Measurements from ENCODE around the gene DNAJB11.

Gene DNAJB11

DNA sequence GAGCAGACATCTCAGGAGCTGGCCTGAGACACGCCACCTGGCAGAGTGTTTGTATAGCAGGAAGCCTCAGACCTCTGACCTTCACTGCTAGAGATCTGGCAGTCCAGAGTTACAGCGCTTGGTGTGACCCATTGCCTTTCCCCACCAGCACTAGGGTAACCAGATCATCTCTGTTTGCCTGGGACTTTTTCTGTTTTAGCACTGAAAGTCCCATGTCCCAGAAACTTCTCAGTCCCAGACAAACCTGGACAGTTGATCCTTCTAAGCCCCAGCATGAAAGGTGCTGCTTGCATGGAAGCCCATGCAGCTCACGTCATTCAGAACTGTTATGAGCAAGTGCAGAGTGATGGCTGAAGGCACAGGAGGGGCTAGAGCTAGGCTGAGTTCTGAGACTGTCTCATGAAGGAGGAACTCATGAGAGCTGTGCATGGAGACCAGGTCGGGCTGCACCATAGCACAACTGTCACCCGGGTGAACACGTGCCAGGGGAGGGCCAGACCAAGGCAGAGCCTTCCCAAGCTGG is 24.1 kb downstream of the DNAJB11 start:
- no CpG with 5 or more reads among the region's 6 CpGs for WGBS (ENCODE audit: insufficient coverage, insufficient read length)

DNA sequence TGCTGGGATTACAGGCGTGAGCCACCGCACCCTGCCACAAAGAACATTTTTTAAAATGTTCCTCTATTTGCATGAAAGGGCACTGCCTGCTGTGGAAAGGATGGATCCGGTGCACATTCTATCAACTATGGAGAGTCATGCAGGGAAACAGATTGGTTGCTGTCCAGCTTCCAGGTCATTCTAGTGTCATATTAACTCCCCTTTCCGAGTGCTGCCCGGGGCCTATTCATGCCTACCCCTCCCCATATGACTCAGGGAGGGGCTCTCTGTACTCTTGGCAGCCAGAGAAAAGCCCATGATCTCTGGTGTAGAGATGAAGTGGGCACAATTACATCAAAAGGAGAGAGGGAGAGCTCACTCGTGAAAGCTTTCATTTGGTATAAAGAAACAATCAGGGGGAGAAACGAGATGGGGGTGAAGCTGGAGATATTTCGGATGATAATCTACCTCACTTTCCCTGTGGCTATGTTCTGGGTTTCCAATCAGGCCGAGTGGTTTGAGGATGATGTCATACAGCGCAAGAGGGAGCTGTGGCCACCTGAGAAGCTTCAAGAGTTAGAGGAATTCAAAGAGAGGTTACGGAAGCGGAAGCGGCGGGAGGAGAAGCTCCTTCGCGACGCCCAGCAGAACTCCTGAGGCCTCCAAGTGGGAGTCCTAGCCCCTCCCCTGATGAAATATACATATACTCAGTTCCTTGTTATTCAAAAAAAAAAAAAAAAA is 26.2 kb downstream of the DNAJB11 start:
- Histone ChIP-seq H3K27ac (ENCODE audit: low read length) (no peak overlapping the region), H3K36me3 (ENCODE audit: control insufficient read depth, insufficient read depth, low read length) (no peaks in the 10 kb centered on the region), H3K27me3 (ENCODE audit: control insufficient read depth, insufficient read depth, low read length) (no peaks in the 10 kb centered on the region), H3K9me3 (ENCODE audit: control insufficient read depth, insufficient read depth, low read length) (no peaks in the 10 kb centered on the region), H3K4me1 (ENCODE audit: control insufficient read depth, insufficient read depth, low read length) (peaks cover 1% of the 10 kb centered on the region; the same call in 1 of the 2 replicates), H3K4me3 (ENCODE audit: low read length) (no peak overlapping the region)
- no CpG with 5 or more reads among the region's 17 CpGs for WGBS (ENCODE audit: insufficient coverage, insufficient read length)
- no peak for DNase-seq (ENCODE audit: low read depth, low spot score)

More for the DNA sequence above, 24.1 kb downstream of the DNAJB11 start:
- H3K4me3 ChIP-seq (ENCODE audit: low read length): no peak overlapping the region
- H3K27ac ChIP-seq (ENCODE audit: low read length): no peak overlapping the region
- no peaks in the 10 kb centered on the region for H3K9me3 ChIP-seq (ENCODE audit: control insufficient read depth, insufficient read depth, low read length)
- no peaks in the 10 kb centered on the region for H3K36me3 ChIP-seq (ENCODE audit: control insufficient read depth, insufficient read depth, low read length)
- H3K4me1 ChIP-seq (ENCODE audit: control insufficient read depth, insufficient read depth, low read length): peaks cover 1% of the 10 kb centered on the region; the same call in 1 of the 2 replicates
- H3K27me3 ChIP-seq (ENCODE audit: control insufficient read depth, insufficient read depth, low read length): no peaks in the 10 kb centered on the region
- DNase-seq (ENCODE audit: low read depth, low spot score): no peak

DNA sequence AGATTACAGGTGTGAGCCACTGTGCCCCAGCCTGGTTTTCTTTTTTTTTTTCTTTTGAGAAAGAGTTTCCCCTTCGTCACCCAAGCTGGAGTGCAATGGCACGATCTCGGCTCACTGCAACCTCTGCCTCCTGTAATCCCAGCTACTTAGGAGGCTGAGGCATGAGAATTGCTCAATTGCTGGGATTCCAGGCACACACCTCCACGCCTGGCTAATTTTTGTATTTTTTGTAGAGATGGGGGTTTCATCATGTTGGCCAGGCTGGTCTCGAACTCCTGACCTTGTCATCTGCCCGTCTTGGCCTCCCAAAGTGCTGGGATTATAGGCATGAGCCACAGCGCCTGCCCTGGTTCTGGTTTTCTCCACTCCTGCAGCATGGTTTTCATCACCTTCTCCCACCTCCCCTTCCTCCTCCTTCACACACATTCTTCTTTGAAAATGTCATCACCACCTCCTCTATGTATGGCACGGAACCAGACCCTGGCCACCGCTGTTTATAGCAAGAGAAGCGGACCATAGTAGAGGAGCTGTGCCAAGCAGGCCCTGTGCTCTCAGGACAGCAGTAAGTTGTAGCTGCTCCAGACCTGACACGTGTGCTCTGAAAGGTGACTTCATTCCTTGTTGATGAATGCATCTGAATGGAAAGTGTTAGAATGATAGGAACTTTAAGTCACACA is 27.7 kb downstream of the DNAJB11 start:
- Histone ChIP-seq H3K27ac (ENCODE audit: low read length) (no peak overlapping the region), H3K4me3 (ENCODE audit: low read length) (no peak overlapping the region), H3K27me3 (ENCODE audit: control insufficient read depth, insufficient read depth, low read length) (no peaks in the 10 kb centered on the region), H3K9me3 (ENCODE audit: control insufficient read depth, insufficient read depth, low read length) (no peaks in the 10 kb centered on the region), H3K4me1 (ENCODE audit: control insufficient read depth, insufficient read depth, low read length) (peaks cover 1% of the 10 kb centered on the region; the same call in 1 of the 2 replicates), H3K36me3 (ENCODE audit: control insufficient read depth, insufficient read depth, low read length) (no peaks in the 10 kb centered on the region)
- no peak for DNase-seq (ENCODE audit: low read depth, low spot score)
- no CpG with 5 or more reads among the region's 11 CpGs for WGBS (ENCODE audit: insufficient coverage, insufficient read length)

DNA sequence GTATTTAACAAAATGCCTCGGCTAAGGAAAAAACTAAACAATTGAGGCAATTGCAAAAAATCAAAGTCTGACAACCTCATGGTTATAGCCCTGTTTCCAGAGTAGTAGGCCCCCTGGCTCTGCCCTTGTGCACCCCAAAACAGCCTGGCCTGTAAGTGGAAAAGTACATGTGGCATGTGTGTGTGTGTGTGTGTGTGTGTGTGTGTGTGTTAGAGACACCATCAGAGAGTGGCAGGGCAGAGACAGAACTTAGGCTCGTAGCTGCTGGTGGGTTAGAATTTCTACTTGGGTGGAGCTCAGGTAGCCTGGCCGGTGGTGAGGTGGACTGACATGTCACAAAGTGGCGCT is 28.2 kb downstream of the DNAJB11 start:
- no peaks in the 10 kb centered on the region for H3K27me3 ChIP-seq (ENCODE audit: control insufficient read depth, insufficient read depth, low read length)

DNA sequence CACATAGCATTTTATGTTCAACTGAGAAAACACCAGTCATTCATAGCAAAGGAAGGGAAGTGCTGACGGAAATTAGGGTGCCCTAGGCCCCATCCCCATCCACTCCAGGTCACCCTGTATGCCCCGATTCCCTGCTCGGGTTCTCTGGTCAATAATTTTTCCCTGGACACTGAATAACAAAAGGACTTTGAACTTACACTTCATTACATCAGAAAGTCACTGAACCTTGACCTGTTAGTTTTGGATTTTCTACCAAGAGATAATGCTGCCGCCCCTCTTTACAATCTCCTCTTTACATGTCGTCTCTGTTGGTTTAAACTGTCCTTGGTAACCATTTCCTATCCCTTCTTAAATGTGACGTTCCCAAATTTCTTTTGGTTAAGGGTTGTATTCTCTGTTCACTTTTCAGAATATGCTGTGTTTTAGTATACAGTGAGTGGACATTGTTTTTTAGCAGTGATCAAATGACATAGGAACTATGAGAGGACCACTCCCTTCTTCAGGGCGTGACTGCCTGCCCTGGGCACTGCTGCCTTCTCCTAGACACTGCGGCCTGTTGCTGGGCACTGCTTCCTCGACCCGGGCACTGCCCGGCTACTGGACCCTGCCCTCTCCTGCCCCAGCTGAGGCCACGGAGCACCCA is 28.7 kb downstream of the DNAJB11 start:
- Histone ChIP-seq H3K27me3 (ENCODE audit: control insufficient read depth, insufficient read depth, low read length) (no peaks in the 10 kb centered on the region), H3K27ac (ENCODE audit: low read length) (no peak overlapping the region), H3K36me3 (ENCODE audit: control insufficient read depth, insufficient read depth, low read length) (no peaks in the 10 kb centered on the region), H3K9me3 (ENCODE audit: control insufficient read depth, insufficient read depth, low read length) (no peaks in the 10 kb centered on the region), H3K4me1 (ENCODE audit: control insufficient read depth, insufficient read depth, low read length) (peaks cover 1% of the 10 kb centered on the region; the same call in 1 of the 2 replicates), H3K4me3 (ENCODE audit: low read length) (no peak overlapping the region)
- no CpG with 5 or more reads among the region's 12 CpGs for WGBS (ENCODE audit: insufficient coverage, insufficient read length)
- DNase-seq (ENCODE audit: low read depth, low spot score): no peak

More for the DNA sequence above, 28.2 kb downstream of the DNAJB11 start:
- peaks cover 1% of the 10 kb centered on the region; the same call in 1 of the 2 replicates for H3K4me1 ChIP-seq (ENCODE audit: control insufficient read depth, insufficient read depth, low read length)
- H3K36me3 ChIP-seq (ENCODE audit: control insufficient read depth, insufficient read depth, low read length): no peaks in the 10 kb centered on the region
- no peak overlapping the region for H3K4me3 ChIP-seq (ENCODE audit: low read length)
- WGBS (ENCODE audit: insufficient coverage, insufficient read length): no CpG with 5 or more reads among the region's 4 CpGs
- no peak overlapping the region for H3K27ac ChIP-seq (ENCODE audit: low read length)
- DNase-seq (ENCODE audit: low read depth, low spot score): no peak
- no peaks in the 10 kb centered on the region for H3K9me3 ChIP-seq (ENCODE audit: control insufficient read depth, insufficient read depth, low read length)

DNA sequence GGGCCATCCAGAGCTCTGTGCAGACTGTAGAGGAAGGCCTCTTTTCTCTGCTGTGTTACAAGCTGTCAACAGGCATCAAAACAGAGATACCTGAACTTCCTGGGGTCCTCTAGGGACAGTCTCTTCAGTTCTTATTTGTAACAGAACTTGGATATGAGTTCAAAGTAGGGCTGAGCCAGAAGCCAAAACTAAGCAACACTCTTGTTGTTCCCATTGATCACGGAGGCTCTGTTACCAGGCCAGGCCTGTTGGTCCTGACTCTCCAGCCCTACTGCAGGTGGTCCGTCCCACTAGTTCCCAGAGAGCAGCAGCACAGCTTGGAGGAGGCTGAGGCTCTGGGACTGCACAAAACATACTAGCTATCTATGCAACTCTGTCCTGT is 29.3 kb downstream of the DNAJB11 start:
- no CpG with 5 or more reads among the region's 2 CpGs for WGBS (ENCODE audit: insufficient coverage, insufficient read length)
- Histone ChIP-seq H3K27ac (ENCODE audit: low read length) (no peak overlapping the region), H3K9me3 (ENCODE audit: control insufficient read depth, insufficient read depth, low read length) (no peaks in the 10 kb centered on the region), H3K4me3 (ENCODE audit: low read length) (no peak overlapping the region), H3K4me1 (ENCODE audit: control insufficient read depth, insufficient read depth, low read length) (peaks cover 1% of the 10 kb centered on the region; the same call in 1 of the 2 replicates), H3K36me3 (ENCODE audit: control insufficient read depth, insufficient read depth, low read length) (no peaks in the 10 kb centered on the region), H3K27me3 (ENCODE audit: control insufficient read depth, insufficient read depth, low read length) (no peaks in the 10 kb centered on the region)
- no peak for DNase-seq (ENCODE audit: low read depth, low spot score)

DNA sequence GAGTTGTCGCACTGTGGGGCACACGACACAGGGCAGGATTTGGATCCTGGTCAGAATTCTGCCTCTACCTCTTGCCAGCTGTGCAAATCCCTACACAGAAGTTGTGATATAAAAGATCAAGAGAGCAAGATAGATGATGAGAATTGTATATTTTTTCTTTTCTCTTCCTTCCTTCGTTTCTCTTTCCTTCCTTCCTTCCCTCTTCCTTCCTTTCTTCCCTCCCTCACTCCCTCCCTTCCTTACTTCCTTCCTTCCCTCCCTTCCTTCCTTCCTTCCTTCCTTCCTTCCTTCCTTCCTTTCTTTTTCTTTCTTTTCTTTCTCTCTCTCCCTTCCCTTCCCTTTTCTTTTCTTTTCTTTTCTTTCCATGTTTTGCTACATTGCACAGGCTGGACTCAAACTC is 30.4 kb downstream of the DNAJB11 start:
- Histone ChIP-seq H3K36me3 (ENCODE audit: control insufficient read depth, insufficient read depth, low read length) (no peaks in the 10 kb centered on the region), H3K4me3 (ENCODE audit: low read length) (no peak overlapping the region), H3K27me3 (ENCODE audit: control insufficient read depth, insufficient read depth, low read length) (no peaks in the 10 kb centered on the region), H3K9me3 (ENCODE audit: control insufficient read depth, insufficient read depth, low read length) (no peaks in the 10 kb centered on the region), H3K27ac (ENCODE audit: low read length) (no peak overlapping the region), H3K4me1 (ENCODE audit: control insufficient read depth, insufficient read depth, low read length) (peaks cover 1% of the 10 kb centered on the region; the same call in 1 of the 2 replicates)
- DNase-seq (ENCODE audit: low read depth, low spot score): no peak
- WGBS (ENCODE audit: insufficient coverage, insufficient read length): no CpG with 5 or more reads among the region's 3 CpGs

DNA sequence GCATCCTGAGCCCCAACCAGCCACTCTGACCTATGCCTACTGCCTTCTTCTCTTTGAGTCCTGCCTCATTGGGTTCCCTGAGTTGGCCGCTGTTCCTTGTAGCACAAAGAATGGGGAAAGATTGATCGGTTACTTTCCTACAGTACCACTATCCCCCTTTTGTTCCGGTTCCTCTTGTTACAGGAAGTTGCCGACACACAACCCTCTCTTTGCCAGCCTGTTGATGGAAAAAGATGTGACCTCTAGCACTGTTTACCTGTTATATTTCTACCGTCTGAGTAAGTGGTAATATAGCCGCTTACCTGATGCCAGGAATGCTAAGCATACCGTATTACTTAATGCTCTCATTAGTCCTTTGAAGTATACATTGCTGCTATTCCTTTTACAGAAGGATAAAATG is 32.6 kb downstream of the DNAJB11 start:
- Histone ChIP-seq H3K4me3 (ENCODE audit: low read length) (no peak overlapping the region), H3K4me1 (ENCODE audit: control insufficient read depth, insufficient read depth, low read length) (no peaks in the 10 kb centered on the region), H3K27me3 (ENCODE audit: control insufficient read depth, insufficient read depth, low read length) (no peaks in the 10 kb centered on the region), H3K36me3 (ENCODE audit: control insufficient read depth, insufficient read depth, low read length) (no peaks in the 10 kb centered on the region), H3K9me3 (ENCODE audit: control insufficient read depth, insufficient read depth, low read length) (no peaks in the 10 kb centered on the region), H3K27ac (ENCODE audit: low read length) (no peak overlapping the region)
- no CpG with 5 or more reads among the region's 7 CpGs for WGBS (ENCODE audit: insufficient coverage, insufficient read length)
- DNase-seq (ENCODE audit: low read depth, low spot score): no peak

DNA sequence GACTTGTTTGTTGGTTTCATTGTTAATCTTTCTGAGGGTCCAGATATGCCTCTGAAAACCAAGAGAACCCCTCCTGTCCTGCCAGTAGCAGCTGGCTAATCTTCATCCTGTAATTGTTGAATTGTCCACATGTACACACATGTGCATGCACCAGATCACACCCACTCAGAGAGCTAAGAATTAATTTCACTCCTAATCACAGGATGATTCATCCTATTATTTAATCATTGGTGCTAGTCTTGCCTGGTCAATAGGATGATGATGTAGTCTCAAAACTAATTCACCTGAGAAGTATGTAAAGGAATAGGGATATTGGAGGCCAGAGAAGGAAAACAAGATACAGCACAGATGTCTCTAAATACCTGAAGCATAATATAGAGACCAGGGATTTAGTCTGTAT is 34.6 kb downstream of the DNAJB11 start:
- no peaks in the 10 kb centered on the region for H3K4me1 ChIP-seq (ENCODE audit: control insufficient read depth, insufficient read depth, low read length)
- H3K36me3 ChIP-seq (ENCODE audit: control insufficient read depth, insufficient read depth, low read length): no peaks in the 10 kb centered on the region

DNA sequence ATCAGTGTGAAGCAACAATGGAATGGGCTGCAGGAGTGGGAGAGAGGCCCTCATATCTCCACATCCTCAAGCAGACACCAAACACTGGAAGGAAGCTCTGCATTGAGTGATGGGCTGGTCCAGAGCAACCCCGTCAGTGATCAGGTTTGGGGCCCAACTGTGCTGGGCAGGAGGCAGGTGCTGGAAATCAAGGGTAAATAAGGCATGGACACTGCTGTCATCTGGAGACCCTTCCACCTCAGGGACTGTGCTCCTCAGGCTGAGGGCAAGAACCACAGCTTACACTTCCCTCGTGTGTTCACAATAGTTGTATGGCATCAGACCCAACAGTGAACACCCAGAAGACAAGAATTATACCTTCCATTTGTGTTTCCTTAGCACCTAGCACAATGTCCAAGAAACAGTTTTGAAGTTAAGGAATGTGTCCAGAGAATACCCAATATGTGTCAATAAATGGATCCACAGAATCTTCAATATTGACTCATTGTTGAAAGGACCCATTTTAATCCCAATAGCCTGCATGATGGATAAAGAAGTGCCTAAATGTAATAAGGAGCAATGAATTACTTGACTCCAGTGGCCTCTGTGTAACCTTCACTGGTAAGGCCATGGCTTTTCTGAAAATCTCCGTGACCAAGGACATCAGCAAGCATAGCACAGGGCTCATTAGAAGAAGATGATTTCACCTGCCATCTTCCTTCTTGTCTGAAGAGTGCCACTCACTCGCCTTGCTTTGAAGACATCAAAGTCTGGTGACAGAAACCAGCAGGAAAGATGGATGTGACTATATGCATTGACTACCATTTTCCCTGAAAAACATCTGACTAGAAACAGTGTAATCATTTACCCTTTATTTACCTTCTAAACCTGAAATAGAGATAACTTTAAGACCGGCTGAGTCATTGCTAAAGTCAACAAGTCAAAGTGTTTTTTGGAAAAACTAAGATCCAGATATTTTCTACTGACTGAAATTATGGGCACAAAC is 35.3 kb downstream of the DNAJB11 start:
- Histone ChIP-seq H3K4me1 (ENCODE audit: control insufficient read depth, insufficient read depth, low read length) (no peaks in the 10 kb centered on the region), H3K27ac (ENCODE audit: low read length) (no peak overlapping the region), H3K4me3 (ENCODE audit: low read length) (no peak overlapping the region), H3K9me3 (ENCODE audit: control insufficient read depth, insufficient read depth, low read length) (no peaks in the 10 kb centered on the region), H3K36me3 (ENCODE audit: control insufficient read depth, insufficient read depth, low read length) (no peaks in the 10 kb centered on the region), H3K27me3 (ENCODE audit: control insufficient read depth, insufficient read depth, low read length) (no peaks in the 10 kb centered on the region)
- DNase-seq (ENCODE audit: low read depth, low spot score): no peak
- WGBS (ENCODE audit: insufficient coverage, insufficient read length): no CpG with 5 or more reads among the region's 5 CpGs

More for the DNA sequence above, 34.6 kb downstream of the DNAJB11 start:
- Histone ChIP-seq H3K27me3 (ENCODE audit: control insufficient read depth, insufficient read depth, low read length) (no peaks in the 10 kb centered on the region), H3K9me3 (ENCODE audit: control insufficient read depth, insufficient read depth, low read length) (no peaks in the 10 kb centered on the region), H3K27ac (ENCODE audit: low read length) (no peak overlapping the region), H3K4me3 (ENCODE audit: low read length) (no peak overlapping the region)
- DNase-seq (ENCODE audit: low read depth, low spot score): no peak
